Activated CD4-positive, CD25-positive, alpha-beta regulatory T cell treated with anti-CD3 and anti-CD28 coated beads, Interleukin-2, amount 50 U/mL, for 24 hours (primary cell): ENCODE results near the gene ELP4.
"Not testable (repeated sequence)": the region's sequence is repeated elsewhere in the genome, so short reads cannot be mapped to it uniquely, and the experiment has no call there.

Experiments
- ATAC-seq, 2 donors: fragments of 150-1000 bp; cut with Tn5 transposase; one replicate each; pipeline ENCODE4 v1.10.0; 2021; ENCODE audit warnings: mild to moderate bottlenecking in 1 of 2, moderate library complexity in 1 of 2

The ELP4 gene

GRCh38 chr11:31649129-31649966, 139.8 kb downstream of the ELP4 start:
- no peak for ATAC-seq

GRCh38 chr11:31651208-31651607, 141.6 kb downstream of the ELP4 start:
- no peak for ATAC-seq

- ATAC-seq = no peak
These were observed 142.3 kb downstream of the ELP4 start for GRCh38 chr11:31651822-31652221.

GRCh38 chr11:31652528-31652927, 143.0 kb downstream of the ELP4 start:
- peak; percentile 49 to 60 for ATAC-seq

- ATAC-seq = no peak
These were observed 145.9 kb downstream of the ELP4 start for GRCh38 chr11:31655483-31655882.

GRCh38 chr11:31656051-31656450, 146.5 kb downstream of the ELP4 start:
- ATAC-seq = no peak

- ATAC-seq = no peak
These were observed 147.5 kb downstream of the ELP4 start for GRCh38 chr11:31657091-31657490.

GRCh38 chr11:31664129-31664528, 154.6 kb downstream of the ELP4 start:
- no peak for ATAC-seq

GRCh38 chr11:31664954-31665353, 155.4 kb downstream of the ELP4 start:
- ATAC-seq = no peak

GRCh38 chr11:31671681-31672080, 162.1 kb downstream of the ELP4 start:
- no peak for ATAC-seq

- not testable (repeated sequence) for ATAC-seq
These were observed 163.5 kb downstream of the ELP4 start for GRCh38 chr11:31673108-31673507.

- ATAC-seq = no peak
These were observed 166.9 kb downstream of the ELP4 start for GRCh38 chr11:31676280-31676982.

- no peak for ATAC-seq
These were observed 171.2 kb downstream of the ELP4 start for GRCh38 chr11:31680770-31681169.

- ATAC-seq = no peak
These were observed 177.7 kb downstream of the ELP4 start for GRCh38 chr11:31687256-31687655.

- no peak for ATAC-seq
These were observed 178.3 kb downstream of the ELP4 start for GRCh38 chr11:31687861-31688260.

GRCh38 chr11:31689559-31689958, 180.0 kb downstream of the ELP4 start:
- ATAC-seq = no peak

GRCh38 chr11:31690041-31690440, 180.5 kb downstream of the ELP4 start:
- no peak for ATAC-seq

- ATAC-seq = no peak
These were observed 180.9 kb downstream of the ELP4 start for GRCh38 chr11:31690516-31690915.

- ATAC-seq = no peak
These were observed 182.9 kb downstream of the ELP4 start for GRCh38 chr11:31692466-31692865.

- not testable (repeated sequence) for ATAC-seq
These were observed 187.5 kb downstream of the ELP4 start for GRCh38 chr11:31697049-31697448.

GRCh38 chr11:31699066-31699465, 189.5 kb downstream of the ELP4 start:
- no peak for ATAC-seq

GRCh38 chr11:31702966-31703365, 193.4 kb downstream of the ELP4 start:
- no peak for ATAC-seq

- ATAC-seq = no peak
These were observed 196.8 kb downstream of the ELP4 start for GRCh38 chr11:31706357-31706756.

GRCh38 chr11:31711137-31711536, 201.6 kb downstream of the ELP4 start:
- no peak for ATAC-seq
